OCI-LY7 (cell line): ENCODE data around the gene MPI.

Experiments
- CTCF ChIP-seq: fragments of 200-600 bp; sonication (generic); conservative IDR thresholded peaks from 2 replicates; pipeline ENCODE4 v1.5.1; 2014; ENCODE audit warnings: mild to moderate bottlenecking, antibody characterized with exemption, low read length, moderate library complexity, mixed read lengths
- EZH2phosphoT487 ChIP-seq: fragments of 200-600 bp; sonication (generic); IDR thresholded peaks from 2 replicates; pipeline ENCODE4 v1.6.1; 2018; ENCODE audit warnings: low read depth, borderline replicate concordance, mild to moderate bottlenecking, mixed run types, antibody characterized with exemption, low read length, moderate library complexity, mixed read lengths

- TF ChIP-seq CTCF, result no peak
- no peak for TF ChIP-seq EZH2phosphoT487
These were observed 1.1 kb upstream of the MPI start for GRCh38 chr15:74888716-74889115.
